ENCODE results near the gene EIF1AX.
A peak's percentile ranks its signal among the peaks of the same experiment; 100 is the strongest.

The EIF1AX gene

GRCh38 chrX:20141281-20142220, at the start of gene EIF1AX:
EIF1AX (minus strand) TSS chrX:20141838; CDS start chrX:20141640, 198 bp downstream.
- ATAC-seq (ENCODE audit: low read depth) (peak; percentile 91), DNase-seq (ENCODE audit: low spot score) (peak; percentile 92)
- peaks cover 34% of the 10 kb centered on the region for H3K36me3 ChIP-seq (ENCODE audit: low read depth)
- H3K9me3 ChIP-seq (ENCODE audit: severe bottlenecking): no peaks in the 10 kb centered on the region
- no peaks in the 10 kb centered on the region for H3K4me1 ChIP-seq (ENCODE audit: insufficient read depth, poor library complexity, severe bottlenecking)
- H3K4me3 ChIP-seq (ENCODE audit: severe bottlenecking): peak within 1 kb of the TSS; percentile 91
- H3K27me3 ChIP-seq (ENCODE audit: insufficient read depth, poor library complexity, severe bottlenecking): no peaks in the 10 kb centered on the region
- H3K27ac ChIP-seq (ENCODE audit: poor library complexity, severe bottlenecking): peak within 1 kb of the TSS; percentile 52
- TF ChIP-seq CTCF (IDR thresholded peaks at IDR 0.05; ENCODE audit: poor library complexity, severe bottlenecking): no peak

- no peak overlapping the region for H3K4me3 ChIP-seq (ENCODE audit: severe bottlenecking)
- H3K27me3 ChIP-seq (ENCODE audit: insufficient read depth, poor library complexity, severe bottlenecking): no peaks in the 10 kb centered on the region
- no peak for TF ChIP-seq CTCF (IDR thresholded peaks at IDR 0.05; ENCODE audit: poor library complexity, severe bottlenecking)
- ATAC-seq (ENCODE audit: low read depth): no peak
- H3K9me3 ChIP-seq (ENCODE audit: severe bottlenecking): no peaks in the 10 kb centered on the region
- no peak for DNase-seq (ENCODE audit: low spot score)
- H3K27ac ChIP-seq (ENCODE audit: poor library complexity, severe bottlenecking): no peak overlapping the region
- no peaks in the 10 kb centered on the region for H3K4me1 ChIP-seq (ENCODE audit: insufficient read depth, poor library complexity, severe bottlenecking)
- peaks cover 7% of the 10 kb centered on the region for H3K36me3 ChIP-seq (ENCODE audit: low read depth)
These were observed 47.5 kb upstream of the EIF1AX start for GRCh38 chrX:20189171-20189570.

- Histone ChIP-seq H3K4me1 (ENCODE audit: insufficient read depth, poor library complexity, severe bottlenecking) (no peaks in the 10 kb centered on the region), H3K4me3 (ENCODE audit: severe bottlenecking) (no peak overlapping the region), H3K27me3 (ENCODE audit: insufficient read depth, poor library complexity, severe bottlenecking) (no peaks in the 10 kb centered on the region), H3K36me3 (ENCODE audit: low read depth) (peaks cover 7% of the 10 kb centered on the region), H3K27ac (ENCODE audit: poor library complexity, severe bottlenecking) (no peak overlapping the region), H3K9me3 (ENCODE audit: severe bottlenecking) (no peaks in the 10 kb centered on the region)
- no peak for TF ChIP-seq CTCF (IDR thresholded peaks at IDR 0.05; ENCODE audit: poor library complexity, severe bottlenecking)
- ATAC-seq (ENCODE audit: low read depth) (no peak), DNase-seq (ENCODE audit: low spot score) (no peak)
These were observed 40.1 kb upstream of the EIF1AX start for GRCh38 chrX:20181598-20182329.

GRCh38 chrX:20177093-20177492, 35.5 kb upstream of the EIF1AX start:
- ATAC-seq (ENCODE audit: low read depth) (no peak), DNase-seq (ENCODE audit: low spot score) (no peak)
- H3K4me3 ChIP-seq (ENCODE audit: severe bottlenecking): no peak overlapping the region
- peaks cover 19% of the 10 kb centered on the region for H3K36me3 ChIP-seq (ENCODE audit: low read depth)
- H3K4me1 ChIP-seq (ENCODE audit: insufficient read depth, poor library complexity, severe bottlenecking): no peaks in the 10 kb centered on the region
- no peak overlapping the region for H3K27ac ChIP-seq (ENCODE audit: poor library complexity, severe bottlenecking)
- no peak for TF ChIP-seq CTCF (IDR thresholded peaks at IDR 0.05; ENCODE audit: poor library complexity, severe bottlenecking)
- H3K9me3 ChIP-seq (ENCODE audit: severe bottlenecking): no peaks in the 10 kb centered on the region
- no peaks in the 10 kb centered on the region for H3K27me3 ChIP-seq (ENCODE audit: insufficient read depth, poor library complexity, severe bottlenecking)

All from RWPE2 (cell line).